GM12801 (cell line): ENCODE results near the gene AKR1D1.

Experiments used
- CTCF ChIP-seq: IDR thresholded peaks from one replicate; pipeline ENCODE4 v1.5.1; 2011; ENCODE audit warnings: control low read depth; ENCODE audit not compliant: insufficient read length; ENCODE audit errors: extremely low read depth

Gene AKR1D1

GRCh38 chr7:138126928-138127327 is 50.7 kb downstream of the AKR1D1 start:
- no peak for TF ChIP-seq CTCF

- TF ChIP-seq CTCF: no peak
Measured at GRCh38 chr7:138127996-138128395, 51.7 kb downstream of the AKR1D1 start.

- TF ChIP-seq CTCF: no peak
Measured at GRCh38 chr7:138129551-138130165, 53.4 kb downstream of the AKR1D1 start.

GRCh38 chr7:138137423-138138171 is 61.3 kb downstream of the AKR1D1 start:
- no peak for TF ChIP-seq CTCF

GRCh38 chr7:138138244-138138643 is 62.0 kb downstream of the AKR1D1 start:
- TF ChIP-seq CTCF: no peak

- TF ChIP-seq CTCF: no peak
Measured at GRCh38 chr7:138142583-138143201, 66.4 kb downstream of the AKR1D1 start.

GRCh38 chr7:138144958-138145357 is 68.7 kb downstream of the AKR1D1 start:
- no peak for TF ChIP-seq CTCF
